Effector memory CD4-positive, alpha-beta T cell (primary cell): Measurements from ENCODE around the gene BRD7.

Experiments used
- DNase-seq, 3 donors: peaks; one replicate each; pipeline ENCODE4 v3.0.0-alpha.2; 2020
- H3K27ac ChIP-seq: 2 replicates; pipeline ENCODE4 v1.7.0; 2013; ENCODE audit warnings: mild to moderate bottlenecking, low read length, moderate library complexity; ENCODE audit not compliant: insufficient read depth, poor library complexity, severe bottlenecking
- H3K27me3 ChIP-seq: replicated peaks from 2 replicates; pipeline ENCODE4 v1.7.0; 2013; ENCODE audit warnings: mild to moderate bottlenecking, low read length; ENCODE audit not compliant: insufficient read depth, control insufficient read depth, poor library complexity, severe bottlenecking
- H3K36me3 ChIP-seq: 2 replicates; pipeline ENCODE4 v1.7.0; 2013; ENCODE audit warnings: mild to moderate bottlenecking, low read length, moderate library complexity; ENCODE audit not compliant: control insufficient read depth, insufficient read depth
- H3K4me1 ChIP-seq: 2 replicates; pipeline ENCODE4 v1.7.0; 2013; ENCODE audit warnings: low read length, mild to moderate bottlenecking; ENCODE audit not compliant: control insufficient read depth, insufficient read depth, poor library complexity, severe bottlenecking
- H3K4me3 ChIP-seq: 2 replicates; pipeline ENCODE4 v1.7.0; 2013; ENCODE audit warnings: low read length, low read depth, mild to moderate bottlenecking; ENCODE audit not compliant: insufficient read depth, poor library complexity, severe bottlenecking
- H3K9me3 ChIP-seq: 2 replicates; pipeline ENCODE4 v1.7.0; 2013; ENCODE audit warnings: mild to moderate bottlenecking, low read length, moderate library complexity; ENCODE audit not compliant: control insufficient read depth

Gene BRD7

DNA sequence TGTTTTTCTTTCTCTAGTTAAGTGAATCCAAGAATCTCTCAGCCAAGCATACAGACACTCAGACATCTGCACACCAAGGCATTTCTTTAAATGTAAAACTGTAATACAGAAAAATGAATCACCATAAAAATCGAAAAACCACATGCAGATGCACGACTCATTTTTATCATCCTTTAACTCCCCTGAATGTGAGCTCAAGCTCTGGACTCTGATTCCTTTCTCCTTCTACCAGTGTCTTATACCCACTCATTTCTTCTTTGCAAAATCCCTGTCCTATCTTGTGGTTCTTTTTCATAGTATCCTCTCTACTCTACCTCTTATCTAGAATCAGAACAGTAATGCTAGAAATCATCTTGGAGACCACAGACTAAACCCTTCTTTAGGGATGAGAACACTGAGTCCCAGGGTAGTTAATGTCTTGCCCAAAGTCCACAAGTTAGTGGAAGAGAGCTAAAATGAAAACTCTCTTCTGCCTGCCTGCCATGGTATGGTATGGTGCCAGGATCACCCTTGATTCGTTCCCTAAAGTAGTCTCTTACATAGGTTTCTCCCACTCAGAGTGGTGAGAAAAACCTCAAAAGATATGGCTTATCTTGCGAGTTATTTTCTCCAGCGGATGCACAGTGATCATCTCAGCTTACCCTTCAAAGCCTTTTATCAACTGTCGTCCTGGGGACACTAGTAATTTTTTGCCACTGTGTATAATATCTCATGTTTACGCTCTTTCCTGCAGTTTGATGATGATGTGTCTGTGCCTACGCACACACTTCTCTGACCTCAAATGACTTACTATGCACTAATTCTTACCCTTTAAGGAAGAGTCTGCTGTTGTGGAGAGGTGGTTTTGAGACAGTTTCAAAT is 30.2 kb downstream of the BRD7 start:
- DNase-seq: no peak
- peaks cover 13% of the 10 kb centered on the region for H3K36me3 ChIP-seq
- no peak overlapping the region for H3K4me3 ChIP-seq
- no peaks in the 10 kb centered on the region for H3K9me3 ChIP-seq
- H3K27ac ChIP-seq: peak overlapping the region; percentile 63
- no peaks in the 10 kb centered on the region for H3K27me3 ChIP-seq
- H3K4me1 ChIP-seq: peaks cover 23% of the 10 kb centered on the region

- no peak for DNase-seq
- Histone ChIP-seq H3K27me3 (no peaks in the 10 kb centered on the region), H3K36me3 (peaks cover 15% of the 10 kb centered on the region), H3K27ac (peak overlapping the region; percentile 63), H3K4me3 (no peak overlapping the region), H3K4me1 (peaks cover 23% of the 10 kb centered on the region), H3K9me3 (no peaks in the 10 kb centered on the region)
Measured at GRCh38 chr16:50336884-50337283, 31.9 kb downstream of the BRD7 start.

- H3K36me3 ChIP-seq: peaks cover 11% of the 10 kb centered on the region
- no peaks in the 10 kb centered on the region for H3K27me3 ChIP-seq
- H3K4me1 ChIP-seq: peaks cover 23% of the 10 kb centered on the region
- no peak overlapping the region for H3K4me3 ChIP-seq
- peak overlapping the region; percentile 54 for H3K27ac ChIP-seq
- peak in 2 of 3 donors; percentile 30 to 56 for DNase-seq
- no peaks in the 10 kb centered on the region for H3K9me3 ChIP-seq
Measured at GRCh38 chr16:50335196-50335958, 33.4 kb downstream of the BRD7 start.

DNA sequence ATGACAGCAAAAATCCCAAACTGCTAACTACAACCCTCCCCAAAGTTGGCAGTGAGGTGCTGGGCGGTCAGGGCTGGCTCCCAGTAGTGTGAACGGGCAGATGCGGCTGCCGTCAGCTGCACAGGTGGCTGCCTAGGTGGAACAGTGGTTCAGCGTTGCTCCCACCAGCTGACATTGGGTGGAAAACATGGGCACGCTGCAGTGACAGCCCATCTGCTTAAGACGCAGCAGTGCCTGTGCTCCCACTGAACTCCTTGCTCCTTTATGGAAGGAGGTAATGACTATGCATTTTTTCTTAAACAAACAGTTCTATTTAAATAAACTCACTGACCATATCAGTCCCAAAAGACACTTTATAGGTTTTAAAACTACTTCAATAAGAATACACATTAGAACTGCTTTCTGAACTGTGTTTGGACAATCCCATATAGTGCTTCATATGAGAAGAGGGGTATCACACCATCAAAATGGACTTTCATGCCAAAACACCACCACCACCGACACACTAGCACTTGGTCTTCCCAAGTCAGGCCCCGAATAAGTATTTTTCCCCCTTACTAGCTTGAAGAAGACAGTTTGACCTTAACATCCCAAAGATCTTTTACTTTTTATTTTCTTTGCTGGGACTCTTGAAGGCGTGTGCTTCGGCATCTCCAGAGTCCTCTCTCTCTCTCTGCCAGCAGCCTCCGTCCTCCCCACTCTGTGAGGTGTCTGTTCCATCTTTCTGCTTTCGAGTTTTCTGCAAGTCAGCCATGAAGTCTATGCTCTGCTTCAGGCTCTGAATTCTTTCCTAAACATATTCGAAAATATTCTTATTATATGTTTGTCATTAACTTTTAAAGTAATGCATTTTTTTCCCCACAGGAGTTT is 34.4 kb downstream of the BRD7 start:
- Histone ChIP-seq H3K4me1 (peaks cover 21% of the 10 kb centered on the region), H3K27ac (no peak overlapping the region), H3K9me3 (no peaks in the 10 kb centered on the region), H3K36me3 (peaks cover 11% of the 10 kb centered on the region), H3K4me3 (no peak overlapping the region), H3K27me3 (no peaks in the 10 kb centered on the region)
- DNase-seq: no peak

GRCh38 chr16:50332599-50332998 is 36.2 kb downstream of the BRD7 start:
- no peak overlapping the region for H3K27ac ChIP-seq
- peaks cover 14% of the 10 kb centered on the region for H3K36me3 ChIP-seq
- H3K4me1 ChIP-seq: peaks cover 12% of the 10 kb centered on the region
- no peak for DNase-seq
- no peak overlapping the region for H3K4me3 ChIP-seq
- H3K27me3 ChIP-seq: no peaks in the 10 kb centered on the region
- no peaks in the 10 kb centered on the region for H3K9me3 ChIP-seq

DNA sequence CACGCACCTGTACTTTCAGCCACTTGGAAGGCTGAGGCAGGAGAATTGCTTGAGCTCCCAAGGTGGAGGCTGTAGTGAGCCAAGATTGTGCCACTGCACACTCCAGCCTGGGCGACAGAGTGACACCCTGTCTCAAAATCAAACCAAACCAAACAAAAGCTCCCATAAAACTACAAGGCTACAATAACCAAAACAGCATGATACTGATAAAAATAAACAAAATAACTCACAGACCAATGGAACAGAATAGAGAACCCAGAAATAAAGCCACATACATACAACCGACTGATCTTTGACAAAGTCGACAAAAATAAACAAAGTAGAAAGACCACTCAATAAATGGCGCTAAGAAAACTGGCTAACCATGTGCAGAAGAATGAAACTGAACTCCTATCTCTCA is 37.2 kb downstream of the BRD7 start:
- Histone ChIP-seq H3K4me1 (peaks cover 8% of the 10 kb centered on the region), H3K36me3 (peaks cover 14% of the 10 kb centered on the region), H3K27me3 (no peaks in the 10 kb centered on the region), H3K4me3 (no peak overlapping the region), H3K9me3 (no peaks in the 10 kb centered on the region), H3K27ac (no peak overlapping the region)
- DNase-seq: no peak

- Histone ChIP-seq H3K27me3 (no peaks in the 10 kb centered on the region), H3K27ac (no peak overlapping the region), H3K4me3 (no peak overlapping the region), H3K9me3 (no peaks in the 10 kb centered on the region), H3K36me3 (peaks cover 24% of the 10 kb centered on the region), H3K4me1 (peaks cover 8% of the 10 kb centered on the region)
- no peak for DNase-seq
Measured at GRCh38 chr16:50329446-50330189, 39.2 kb downstream of the BRD7 start.

DNA sequence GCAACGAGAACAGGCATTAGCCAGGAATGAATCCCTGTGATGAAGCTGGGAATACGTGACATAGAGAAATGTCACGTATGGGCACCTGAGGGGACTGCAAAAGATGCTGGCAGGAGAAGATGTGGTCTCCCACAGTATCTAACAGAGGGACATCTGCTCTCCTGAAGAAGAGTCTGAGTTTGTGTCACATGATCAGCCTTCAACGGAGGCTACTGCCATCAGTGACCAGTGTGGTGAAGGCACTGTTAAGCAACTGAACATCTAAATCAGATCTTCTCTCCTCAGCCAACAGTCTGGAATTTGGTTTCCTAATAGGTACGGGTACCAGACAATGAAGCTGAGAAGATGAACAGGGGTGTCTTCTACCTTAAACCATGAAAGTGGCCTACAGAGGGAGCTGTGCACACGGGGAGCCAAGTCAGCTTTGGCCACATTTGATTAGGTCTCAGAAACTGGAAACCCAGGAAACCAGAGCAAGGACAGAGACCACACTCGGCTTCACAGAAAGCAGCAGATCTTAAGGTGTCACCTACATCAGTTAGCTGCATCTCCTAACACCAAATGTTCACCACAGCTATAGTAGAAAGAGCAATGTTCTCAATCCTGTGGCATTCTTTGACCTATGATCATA is 41.8 kb downstream of the BRD7 start:
- Histone ChIP-seq H3K4me1 (peaks cover 15% of the 10 kb centered on the region), H3K36me3 (peaks cover 34% of the 10 kb centered on the region), H3K27ac (peak overlapping the region; percentile 31), H3K27me3 (no peaks in the 10 kb centered on the region), H3K9me3 (no peaks in the 10 kb centered on the region), H3K4me3 (no peak overlapping the region)
- DNase-seq: peak; percentile 40 to 56 (median 46)

DNA sequence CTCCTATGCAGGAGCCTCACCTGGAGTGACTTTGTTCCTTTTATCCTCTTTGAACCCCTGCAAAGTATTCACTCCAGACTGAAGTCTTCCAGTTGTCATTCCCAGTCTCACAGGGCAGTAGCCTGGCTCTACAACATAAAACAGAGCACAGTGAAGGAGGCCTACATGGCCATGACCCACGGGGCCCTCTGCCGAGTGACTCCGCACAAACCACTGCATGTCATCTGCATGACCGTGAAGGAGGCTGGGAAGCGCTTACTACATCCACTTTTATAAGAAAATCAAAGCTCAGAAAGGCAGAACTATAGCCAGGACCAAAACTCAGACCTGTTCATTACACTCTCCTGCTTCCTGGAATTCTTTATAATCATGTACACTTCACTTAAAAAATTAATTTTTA is 42.5 kb downstream of the BRD7 start:
- H3K27ac ChIP-seq: no peak overlapping the region

More for the DNA sequence above, 42.5 kb downstream of the BRD7 start:
- no peak for DNase-seq
- H3K36me3 ChIP-seq: peaks cover 39% of the 10 kb centered on the region
- peaks cover 15% of the 10 kb centered on the region for H3K4me1 ChIP-seq
- no peaks in the 10 kb centered on the region for H3K9me3 ChIP-seq
- no peaks in the 10 kb centered on the region for H3K27me3 ChIP-seq
- H3K4me3 ChIP-seq: no peak overlapping the region
